Smooth muscle cell of the umbilical artery (primary cell): Measurements from ENCODE around the gene TLL1. TPM values are rescaled to one million over a fixed set of nuclear protein-coding genes. Genes with fewer than 3 reads are reported as not detected.

ENCODE experiments used
- total RNA-seq: library from RNA; depleted of rRNA; stranded (reverse); fragments of >200 nt; gene quantifications from 2 replicates; pipeline ENCODE4 v1.2.3, GENCODE V29; 2014

Gene TLL1
- total RNA-seq: under 0.01 and 0.18 TPM in 2 replicates

GRCh38 chr4:165872461-165873297 lies at the start of gene TLL1:
TLL1 (plus strand) TSS chr4:165873237; CDS start chr4:165873905, 668 bp downstream.

